ENCODE results near the gene GPC3.

GPC3 gene

GRCh38 chrX:133854290-133854689 is 131.1 kb downstream of the GPC3 start:
- Histone ChIP-seq H3K36me3 (ENCODE audit: control insufficient read depth, low read length) (no peaks in the 10 kb centered on the region), H3K4me3 (ENCODE audit: low read length) (no peak overlapping the region), H3K79me2 (ENCODE audit: control insufficient read depth, low read length) (no peaks in the 10 kb centered on the region), H4K20me1 (ENCODE audit: control insufficient read depth, insufficient read depth, low read depth, low read length) (no peaks in the 10 kb centered on the region), H3K9me2 (replicated peaks; ENCODE audit: control insufficient read depth, low read length) (no peaks in the 10 kb centered on the region), H3K4me2 (ENCODE audit: low read length) (no peak overlapping the region), H3F3A (ENCODE audit: control insufficient read depth, insufficient read depth) (no peaks in the 10 kb centered on the region), H3K9me3 (ENCODE audit: control insufficient read depth, insufficient read depth, low read length) (no peaks in the 10 kb centered on the region), H3K4me1 (ENCODE audit: control insufficient read depth, low read length) (no peaks in the 10 kb centered on the region), H3K27ac (ENCODE audit: low read depth, low read length) (no peak overlapping the region), H3K27me3 (ENCODE audit: control insufficient read depth, low read length) (no peaks in the 10 kb centered on the region)
- no peak for TF ChIP-seq EZH2phosphoT487 (IDR thresholded peaks at IDR 0.05; ENCODE audit: borderline replicate concordance, low read length)
- no peak for TF ChIP-seq CTCF (IDR thresholded peaks at IDR 0.05; ENCODE audit: low read depth, low read length, poor library complexity, severe bottlenecking)

DNA sequence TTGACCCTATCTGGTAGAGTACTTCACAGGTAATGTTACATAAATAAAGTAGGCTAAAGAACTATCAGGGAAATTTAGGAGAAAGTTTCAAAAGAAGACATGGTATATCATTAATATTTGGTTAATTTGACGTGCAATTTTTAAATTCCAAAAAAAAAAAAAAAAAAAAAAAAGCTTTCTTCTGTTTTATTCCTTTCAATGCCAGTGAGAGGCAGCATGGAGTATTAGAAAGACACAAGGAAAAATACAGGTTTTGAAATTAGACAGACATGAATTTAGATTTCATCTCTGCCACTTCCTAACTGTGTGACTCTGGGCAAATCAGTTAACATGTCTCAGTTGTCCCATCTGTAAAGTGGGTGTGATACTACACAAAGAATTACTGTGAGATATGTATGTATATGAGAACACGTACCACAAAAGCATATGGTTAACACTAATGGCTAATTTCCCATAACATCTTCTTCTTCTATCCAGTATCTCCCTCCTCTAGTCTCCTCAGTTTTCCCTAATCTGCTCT is 132.5 kb downstream of the GPC3 start:
- Histone ChIP-seq H3K79me2 (ENCODE audit: control insufficient read depth, low read length) (no peaks in the 10 kb centered on the region), H3K4me1 (ENCODE audit: control insufficient read depth, low read length) (peaks cover 8% of the 10 kb centered on the region), H3F3A (ENCODE audit: control insufficient read depth, insufficient read depth) (no peaks in the 10 kb centered on the region), H3K4me2 (ENCODE audit: low read length) (no peak overlapping the region), H3K27ac (ENCODE audit: low read depth, low read length) (no peak overlapping the region), H3K27me3 (ENCODE audit: control insufficient read depth, low read length) (no peaks in the 10 kb centered on the region), H4K20me1 (ENCODE audit: control insufficient read depth, insufficient read depth, low read depth, low read length) (no peaks in the 10 kb centered on the region), H3K4me3 (ENCODE audit: low read length) (no peak overlapping the region), H3K9me3 (ENCODE audit: control insufficient read depth, insufficient read depth, low read length) (no peaks in the 10 kb centered on the region), H3K36me3 (ENCODE audit: control insufficient read depth, low read length) (no peaks in the 10 kb centered on the region), H3K9me2 (replicated peaks; ENCODE audit: control insufficient read depth, low read length) (no peaks in the 10 kb centered on the region)
- TF ChIP-seq EZH2phosphoT487 (IDR thresholded peaks at IDR 0.05; ENCODE audit: borderline replicate concordance, low read length) (no peak), CTCF (IDR thresholded peaks at IDR 0.05; ENCODE audit: low read depth, low read length, poor library complexity, severe bottlenecking) (no peak)

DNA sequence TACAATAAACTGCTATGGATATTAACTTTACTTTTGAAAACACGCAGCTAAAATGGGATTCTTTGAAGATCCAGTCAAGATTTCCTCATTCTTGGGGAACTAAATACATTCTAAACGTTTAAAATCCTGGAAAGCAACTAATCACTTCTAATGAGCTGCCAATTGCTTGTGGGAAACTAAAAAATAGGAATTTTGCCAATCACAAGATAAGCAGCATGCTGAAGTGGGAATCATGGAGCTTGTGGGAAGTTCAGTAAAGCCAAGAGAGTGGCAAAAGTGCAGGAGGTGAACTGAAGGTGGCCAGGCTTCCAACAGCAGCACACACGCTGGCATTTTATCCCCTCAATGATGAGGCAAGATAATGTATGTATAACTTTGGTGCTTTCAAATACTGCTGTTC is 133.0 kb downstream of the GPC3 start:
- Histone ChIP-seq H3K79me2 (ENCODE audit: control insufficient read depth, low read length) (no peaks in the 10 kb centered on the region), H4K20me1 (ENCODE audit: control insufficient read depth, insufficient read depth, low read depth, low read length) (no peaks in the 10 kb centered on the region)

More for the DNA sequence above, 133.0 kb downstream of the GPC3 start:
- peaks cover 13% of the 10 kb centered on the region for H3K4me1 ChIP-seq (ENCODE audit: control insufficient read depth, low read length)
- TF ChIP-seq CTCF (IDR thresholded peaks at IDR 0.05; ENCODE audit: low read depth, low read length, poor library complexity, severe bottlenecking) (no peak), EZH2phosphoT487 (IDR thresholded peaks at IDR 0.05; ENCODE audit: borderline replicate concordance, low read length) (no peak)
- H3K27me3 ChIP-seq (ENCODE audit: control insufficient read depth, low read length), result no peaks in the 10 kb centered on the region
- no peaks in the 10 kb centered on the region for H3K9me3 ChIP-seq (ENCODE audit: control insufficient read depth, insufficient read depth, low read length)
- H3K27ac ChIP-seq (ENCODE audit: low read depth, low read length), result no peak overlapping the region
- H3K4me3 ChIP-seq (ENCODE audit: low read length), result no peak overlapping the region
- H3F3A ChIP-seq (ENCODE audit: control insufficient read depth, insufficient read depth), result no peaks in the 10 kb centered on the region
- H3K4me2 ChIP-seq (ENCODE audit: low read length), result no peak overlapping the region
- H3K36me3 ChIP-seq (ENCODE audit: control insufficient read depth, low read length), result no peaks in the 10 kb centered on the region
- no peaks in the 10 kb centered on the region for H3K9me2 ChIP-seq (replicated peaks; ENCODE audit: control insufficient read depth, low read length)

Measured in DOHH2 (cell line).